Stimulated activated CD8-positive, alpha-beta memory T cell treated with anti-CD3 and anti-CD28 coated beads, Interleukin-2, amount 100 ng/mL, for 48 hours (primary cell): ENCODE measurements around the gene PPP1R1B.

ENCODE experiments used
- DNase-seq, 2 donors: peaks; one replicate each; pipeline ENCODE4 v3.0.0-alpha.2; 2020; ENCODE audit warnings: low read depth in 2 of 2

Gene PPP1R1B

DNA sequence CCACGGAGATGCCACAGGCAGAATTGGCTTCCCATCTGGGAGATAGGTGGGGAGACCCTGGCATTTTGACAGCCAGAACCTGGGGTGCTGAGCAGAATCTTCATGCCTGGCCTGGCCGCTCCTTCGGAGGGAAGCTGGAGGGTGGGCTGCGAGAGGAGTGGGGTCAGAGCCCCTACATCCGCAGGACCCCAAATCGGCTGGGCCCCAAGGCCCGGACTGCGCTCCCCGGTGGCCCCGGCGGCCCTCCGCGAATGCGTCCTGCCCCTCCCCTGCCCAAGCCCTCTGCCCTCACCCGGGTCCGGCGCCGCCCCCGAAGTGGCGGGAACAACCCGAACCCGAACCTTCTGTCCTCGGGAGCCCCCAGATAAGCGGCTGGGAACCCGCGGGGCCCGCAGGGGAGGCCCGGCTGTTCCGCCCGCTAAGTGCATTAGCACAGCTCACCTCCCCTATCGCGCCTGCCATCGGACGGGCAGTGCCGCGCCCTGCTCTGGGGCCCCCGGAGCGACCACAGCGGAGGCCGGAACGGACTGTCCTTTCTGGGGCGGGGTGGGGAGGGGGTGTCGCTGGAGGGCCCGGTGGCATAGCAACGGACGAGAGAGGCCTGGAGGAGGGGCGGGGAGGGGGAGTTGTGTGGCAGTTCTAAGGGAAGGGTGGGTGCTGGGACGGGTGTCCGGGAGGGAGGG is 40.7 kb downstream of the PPP1R1B start:
- no peak for DNase-seq

- peak; percentile 57 to 66 for DNase-seq
Observed at GRCh38 chr17:39667945-39668924, 41.5 kb downstream of the PPP1R1B start, which contains the start of gene PNMT. PNMT (plus strand) TSS chr17:39668453; CDS start chr17:39668476, 23 bp downstream.

GRCh38 chr17:39669897-39670735 is 43.4 kb downstream of the PPP1R1B start:
- no peak for DNase-seq

DNA sequence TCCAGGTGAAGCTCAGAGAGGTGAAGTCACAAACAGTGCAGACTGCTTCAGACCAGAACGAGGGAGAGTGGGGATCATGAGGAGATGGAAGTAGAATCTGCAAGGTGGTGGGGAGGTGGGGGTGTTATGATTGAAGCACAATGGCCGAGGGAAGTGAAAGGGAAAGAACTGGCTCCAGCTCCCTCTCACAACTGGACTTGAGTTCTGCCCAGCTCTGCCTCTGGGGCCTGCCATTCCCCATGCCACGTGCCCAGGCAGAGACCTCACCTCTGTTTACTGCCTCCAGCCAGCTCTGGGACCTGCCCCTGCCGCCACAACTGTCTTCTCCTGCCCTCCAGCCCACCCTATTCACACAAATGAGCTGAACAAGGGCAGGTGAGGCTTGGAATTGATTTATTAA is 44.0 kb downstream of the PPP1R1B start:
- no peak for DNase-seq

DNA sequence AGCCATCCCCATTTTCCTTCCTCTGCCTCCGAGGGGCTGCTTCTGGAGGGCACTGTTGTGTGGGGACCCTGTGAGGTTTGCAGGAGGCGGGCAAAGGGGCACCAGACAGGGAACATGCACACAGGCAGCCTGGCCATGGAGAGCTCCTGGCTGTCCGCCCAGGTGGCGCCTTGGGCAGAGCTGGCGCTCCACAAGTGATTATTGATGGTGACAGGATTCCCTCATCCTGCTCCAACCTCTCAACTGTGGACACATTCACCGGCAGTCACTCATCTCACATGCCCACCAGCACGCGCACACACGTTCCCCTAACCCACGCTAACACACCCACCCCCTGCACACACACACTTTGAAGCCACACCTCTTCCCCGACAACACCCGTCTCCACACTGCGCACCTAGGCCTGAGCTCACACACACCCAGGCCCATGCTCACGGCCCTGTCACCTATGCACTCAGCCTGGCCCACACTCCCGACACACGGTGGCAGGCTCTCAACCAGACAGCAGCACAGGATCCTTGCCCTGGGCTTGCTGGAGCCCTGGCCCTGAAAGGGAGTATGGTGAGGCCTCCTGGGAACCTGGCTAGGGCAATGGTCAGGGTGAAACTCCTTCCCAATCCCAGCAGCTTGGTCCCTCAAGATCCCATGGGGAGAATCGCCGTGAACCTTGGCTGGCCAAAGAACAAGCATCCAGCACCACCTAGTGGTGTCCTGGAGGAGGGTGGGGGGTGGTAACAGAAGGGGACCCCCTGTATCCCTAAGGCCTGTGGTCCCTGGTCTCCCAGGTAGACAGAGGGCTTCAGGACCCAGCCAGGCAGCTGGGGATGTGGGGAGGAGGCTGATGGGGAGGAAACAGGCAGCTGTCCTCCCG is 45.1 kb downstream of the PPP1R1B start:
- DNase-seq, result no peak

DNA sequence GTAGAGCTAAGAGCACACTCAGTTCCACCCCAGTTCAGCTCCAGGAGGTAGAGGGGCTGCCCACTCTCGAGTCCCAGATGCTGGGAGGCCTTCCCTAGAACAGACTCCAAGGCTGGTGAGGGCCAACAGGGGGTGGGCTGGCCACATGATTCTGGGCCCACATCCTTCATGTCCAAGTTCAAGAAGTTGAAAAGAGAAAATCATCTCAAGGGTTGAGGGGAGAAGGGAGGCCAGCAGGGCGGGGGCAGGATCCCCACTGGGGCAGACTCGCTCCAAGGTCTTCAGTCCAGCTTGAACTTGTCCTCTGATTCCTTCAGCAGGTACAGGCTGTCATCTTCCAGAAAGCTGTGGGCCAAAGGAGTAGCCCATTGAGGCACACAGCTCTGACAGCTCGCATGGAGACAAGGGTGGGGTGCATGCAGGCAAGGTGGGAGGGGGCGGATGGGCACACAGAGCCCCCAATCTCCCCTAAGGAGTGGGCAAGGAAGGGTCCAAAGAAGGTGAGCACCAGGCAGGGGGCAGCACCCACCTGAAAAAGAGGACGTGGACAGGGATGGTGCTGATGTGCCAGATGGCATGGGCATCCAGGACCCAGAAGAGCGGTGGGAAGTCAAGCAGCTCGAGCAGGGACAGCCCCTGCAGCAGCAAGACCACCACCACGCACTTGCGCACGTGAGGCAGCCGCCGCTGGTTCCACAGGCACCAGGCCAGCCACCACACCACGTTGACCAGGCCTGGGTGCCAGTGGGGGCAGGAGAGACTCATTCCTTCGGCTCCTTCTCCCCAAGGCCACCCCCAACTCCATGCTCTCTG is 46.0 kb downstream of the PPP1R1B start:
- no peak for DNase-seq

- DNase-seq, result no peak
Observed at GRCh38 chr17:39673335-39674081, 46.8 kb downstream of the PPP1R1B start.

DNA sequence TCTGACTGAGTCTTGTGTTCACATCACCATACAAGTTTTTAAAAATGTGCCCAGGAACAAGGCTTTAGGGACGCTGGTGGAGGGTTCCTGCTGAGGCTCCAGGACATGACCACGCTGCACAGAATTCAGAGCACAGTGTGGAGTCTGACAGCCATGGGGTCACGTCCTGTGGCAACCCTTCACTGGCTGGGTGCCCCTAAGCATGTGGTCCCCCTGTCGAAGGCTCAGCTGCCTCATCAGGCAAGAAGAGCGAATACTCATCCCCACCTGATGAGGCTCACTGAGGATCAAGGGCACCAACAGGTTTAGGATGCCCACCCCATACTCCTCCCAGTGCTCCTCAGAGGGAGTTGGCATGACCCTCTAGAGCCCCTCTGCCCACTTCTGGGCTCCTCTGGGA is 47.4 kb downstream of the PPP1R1B start:
- no peak for DNase-seq

GRCh38 chr17:39674702-39675389 is 48.1 kb downstream of the PPP1R1B start:
- DNase-seq, result no peak

DNA sequence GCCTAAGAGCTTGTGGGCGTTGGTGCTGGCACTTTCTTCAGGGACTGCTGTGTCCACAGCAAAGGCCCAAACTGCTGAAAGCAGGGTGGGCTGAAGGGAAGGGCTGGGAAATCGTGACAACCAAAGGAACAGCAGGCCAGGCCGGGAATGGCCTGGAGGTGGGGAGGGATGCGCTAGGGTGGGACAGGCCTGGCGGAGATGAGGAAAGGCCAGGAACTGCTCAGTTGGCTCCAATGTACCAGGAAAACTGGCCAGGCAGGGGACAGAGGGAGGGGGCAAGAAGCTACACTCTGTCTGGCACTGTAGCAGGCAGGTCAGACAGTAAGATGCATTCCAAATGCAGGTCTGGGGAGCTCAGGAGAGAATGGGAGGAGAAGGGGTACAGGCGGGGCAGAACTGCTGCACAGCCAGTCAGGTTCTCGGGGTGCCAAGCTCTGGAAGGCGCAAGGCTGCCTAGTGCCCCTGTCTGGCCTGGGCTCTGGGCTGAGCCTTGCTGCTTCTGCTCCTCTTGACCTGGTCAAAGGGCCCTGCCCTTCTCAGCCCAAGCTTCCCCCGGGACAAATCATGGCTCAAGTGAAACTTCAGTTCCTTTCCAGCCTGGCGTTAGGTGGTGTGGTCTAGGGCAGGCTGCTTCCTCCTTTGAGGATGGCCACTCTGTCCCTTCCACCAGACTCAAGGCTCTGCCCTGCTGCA is 48.8 kb downstream of the PPP1R1B start:
- no peak for DNase-seq

DNA sequence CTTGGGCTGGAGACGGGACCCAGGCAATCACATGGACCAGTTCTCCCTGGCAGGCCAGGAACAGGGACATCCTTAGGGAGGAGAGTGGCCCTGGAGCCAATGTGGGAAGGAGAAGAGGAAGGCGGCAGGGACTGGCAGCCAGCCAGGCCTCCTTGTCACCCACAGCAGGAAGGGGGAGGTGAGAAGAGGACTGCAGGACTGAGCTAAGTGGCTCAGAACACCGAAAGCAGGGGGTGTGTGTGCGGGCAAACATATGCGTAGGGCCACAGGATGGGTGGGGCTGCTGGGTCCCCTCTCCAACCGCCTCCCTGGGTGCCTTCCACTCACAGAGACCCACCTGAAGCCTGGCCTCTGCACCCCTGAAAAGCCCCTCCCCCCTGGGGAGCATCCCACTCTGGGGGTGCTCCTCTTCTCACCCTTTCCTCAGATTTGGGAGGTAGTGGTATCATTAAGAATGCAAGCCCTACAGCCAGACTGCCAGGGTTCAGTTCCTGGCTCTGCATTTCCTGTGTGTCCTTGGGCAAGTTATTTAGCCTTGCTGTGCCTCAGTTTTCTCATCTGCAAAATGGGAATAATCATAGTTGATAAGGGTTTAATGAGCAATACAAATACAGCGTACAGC is 49.6 kb downstream of the PPP1R1B start:
- peak; percentile 22 to 36 for DNase-seq

GRCh38 chr17:39677072-39677471 is 50.3 kb downstream of the PPP1R1B start:
- no peak for DNase-seq

DNA sequence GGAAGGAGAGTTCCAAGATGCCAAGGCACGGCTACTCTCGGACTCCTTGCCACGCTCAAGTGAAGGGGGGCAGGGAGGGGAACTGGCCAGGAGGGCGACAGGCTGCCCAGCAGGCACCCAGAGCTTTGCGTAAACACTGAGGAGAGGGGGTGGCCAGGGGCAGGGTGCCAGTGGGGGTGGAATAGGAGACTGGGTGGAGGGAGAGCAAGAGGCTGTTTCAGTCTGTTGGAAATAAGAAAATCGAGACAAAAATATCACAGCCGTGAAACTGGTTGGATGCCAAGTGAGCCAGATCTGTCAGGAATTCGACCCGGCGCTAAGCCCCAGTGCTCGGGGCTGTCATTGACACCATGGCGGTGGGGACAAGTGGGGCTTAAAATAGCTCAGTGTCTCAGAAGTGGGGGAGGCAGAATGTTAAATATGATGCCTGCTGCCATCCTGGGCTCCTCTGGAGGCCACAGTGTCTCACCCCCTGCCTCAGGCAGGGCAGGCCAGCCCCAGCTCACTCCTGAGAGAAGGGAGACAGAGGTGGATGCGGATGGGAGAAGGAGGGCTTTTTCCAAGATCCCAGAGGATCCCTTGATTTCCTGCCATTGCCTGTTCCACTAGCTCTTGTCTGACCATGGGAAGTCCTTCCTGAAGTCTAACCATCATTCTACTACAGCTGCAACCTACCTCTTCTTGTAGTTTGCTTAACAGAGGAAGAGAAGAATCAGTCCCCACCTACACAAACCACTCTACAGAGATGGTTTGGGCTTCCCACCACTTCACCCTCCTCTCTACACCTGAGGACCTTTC is 51.0 kb downstream of the PPP1R1B start:
- DNase-seq, result no peak

DNA sequence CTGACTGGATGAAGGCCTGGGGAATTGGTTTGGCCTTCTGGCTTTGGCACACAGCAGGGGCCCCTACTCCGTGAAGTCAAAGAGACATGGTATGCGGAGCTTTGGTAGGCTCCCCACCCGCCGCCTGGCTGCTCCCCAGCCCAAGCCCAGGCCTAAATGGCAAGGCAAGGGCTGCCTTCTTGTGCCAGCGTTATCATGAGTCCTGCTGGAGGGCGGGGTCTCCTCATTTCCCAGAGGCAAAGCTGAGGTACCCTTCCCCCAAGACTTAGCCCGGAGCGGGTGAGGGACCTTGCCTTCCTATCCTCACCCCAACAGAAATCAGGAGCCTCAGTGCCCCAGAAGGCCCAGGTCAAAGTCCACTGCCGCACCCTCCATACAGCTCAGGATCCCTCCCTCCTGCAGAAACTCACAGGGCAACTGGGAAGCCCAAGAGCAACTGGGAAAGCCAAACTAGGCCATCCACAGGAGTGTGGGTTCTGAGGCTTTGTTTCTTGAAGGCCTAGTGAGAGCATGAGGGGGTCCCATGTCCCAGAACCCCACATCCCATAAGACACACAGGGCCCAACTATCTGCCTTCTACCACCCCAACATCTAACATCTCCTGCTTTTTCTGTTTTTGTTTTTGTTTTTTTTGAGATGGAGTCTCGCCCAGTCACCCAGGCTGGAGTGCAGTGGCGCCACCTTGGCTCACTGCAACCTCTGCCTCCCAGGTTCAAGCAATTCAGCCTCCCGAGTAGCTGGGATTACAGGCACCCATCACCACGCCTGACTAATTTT is 51.8 kb downstream of the PPP1R1B start:
- no peak for DNase-seq

DNA sequence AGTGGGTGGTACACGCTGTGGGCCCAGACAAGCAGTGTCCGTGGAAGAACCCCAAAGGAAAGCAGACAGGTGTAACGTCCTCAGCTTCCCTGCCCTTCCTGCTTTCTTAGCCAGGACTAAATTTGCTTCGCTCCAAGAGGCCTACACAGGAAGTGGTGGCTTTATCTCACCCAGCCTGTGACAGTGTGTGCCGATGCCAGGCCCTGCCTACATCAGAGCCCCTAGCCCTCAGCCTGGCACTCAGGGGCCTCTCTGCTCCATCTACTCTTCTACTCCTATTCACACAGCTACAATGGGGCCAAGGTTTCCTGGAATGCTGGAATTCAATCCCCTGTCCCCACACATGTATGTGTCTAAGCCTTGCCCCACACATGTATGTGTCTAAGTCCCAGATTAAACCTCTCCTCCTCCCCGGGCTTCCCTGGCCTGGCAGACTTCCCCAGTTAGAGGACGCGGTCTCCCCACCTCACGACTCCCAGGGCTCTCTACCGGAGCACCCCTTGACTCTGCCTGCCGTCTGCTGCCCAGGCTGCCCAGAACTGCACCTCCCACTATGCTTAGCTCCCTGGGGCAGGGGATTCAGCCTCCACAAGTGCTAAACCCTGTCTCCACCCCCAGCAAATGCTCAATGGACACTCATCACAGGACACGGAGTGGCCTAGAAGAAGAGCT is 52.9 kb downstream of the PPP1R1B start:
- no peak for DNase-seq
